RWPE1 (cell line): ENCODE measurements around the gene IBTK.
"Not testable (repeated sequence)": the region's sequence is repeated elsewhere in the genome, so short reads cannot be mapped to it uniquely, and the experiment has no call there.

Source experiments
- CTCF ChIA-PET: fragments of 350-600 bp; sonication (Branson Sonifier 250); formaldehyde crosslinking; extraction: SDS; loops from one replicate; lab custom pipeline; 2021; lab: Yijun Ruan, JAX
- POLR2A ChIA-PET: fragments of 400-600 bp; formaldehyde crosslinking; extraction: SDS; loops from one replicate; lab custom pipeline; 2020; ENCODE audit warnings: antibody characterized with exemption; ENCODE audit not compliant: low non-redundant PET; lab: Yijun Ruan, JAX
- DNase-seq: peaks from one replicate; pipeline ENCODE4 v3.0.0; 2012; ENCODE audit warnings: low spot score
- H3K27ac ChIP-seq: fragments of 450-650 bp; 2 replicates; pipeline ENCODE4 v1.5.1; 2017
- CTCF ChIP-seq: fragments of 450-650 bp; conservative IDR thresholded peaks from 2 replicates; pipeline ENCODE4 v1.5.1; 2017; ENCODE audit warnings: low read depth, mild to moderate bottlenecking

Gene IBTK

GRCh38 chr6:82176616-82177015 is 70.9 kb downstream of the IBTK start:
- POLR2A ChIA-PET = no interaction called here
- TF ChIP-seq CTCF = no peak
- DNase-seq = no peak
- CTCF ChIA-PET = interaction anchor here (1.0 kb wide), 1 partner anchor 22 kb away, joined by 3 read pairs; no protein-coding TSS in a partner anchor
- no peak overlapping the region for H3K27ac ChIP-seq

GRCh38 chr6:82172594-82172993 is 75.0 kb downstream of the IBTK start:
- DNase-seq = no peak
- no peak for TF ChIP-seq CTCF
- ChIA-PET CTCF (no interaction called here), POLR2A (no interaction called here)
- no peak overlapping the region for H3K27ac ChIP-seq

GRCh38 chr6:82169138-82169876 is 78.2 kb downstream of the IBTK start:
- DNase-seq = no peak
- ChIA-PET POLR2A (no interaction called here), CTCF (no interaction called here)
- no peak overlapping the region for H3K27ac ChIP-seq
- TF ChIP-seq CTCF = no peak

GRCh38 chr6:82166493-82166892 is 81.1 kb downstream of the IBTK start:
- CTCF ChIA-PET = no interaction called here
- POLR2A ChIA-PET = no interaction called here
- DNase-seq = no peak
- H3K27ac ChIP-seq = no peak overlapping the region
- no peak for TF ChIP-seq CTCF

- ChIA-PET CTCF (interaction anchor here (0.6 kb wide), 1 partner anchor 994 kb away, joined by 4 read pairs; no protein-coding TSS in a partner anchor), POLR2A (interaction anchor here (0.9 kb wide), 1 partner anchor 23 kb away, joined by 4 read pairs; no protein-coding TSS in a partner anchor)
- DNase-seq = no peak
- no peak overlapping the region for H3K27ac ChIP-seq
- TF ChIP-seq CTCF = no peak
Observed at GRCh38 chr6:82160255-82160990, 87.1 kb downstream of the IBTK start.

- DNase-seq, POLR2A ChIA-PET, H3K27ac ChIP-seq, CTCF ChIA-PET: not testable (repeated sequence)
Observed at GRCh38 chr6:82152786-82153185, 94.8 kb downstream of the IBTK start.

- CTCF ChIA-PET = interaction anchor here (0.7 kb wide), 1 partner anchor 1438 kb away, joined by 3 read pairs; no protein-coding TSS in a partner anchor
- DNase-seq, POLR2A ChIA-PET, H3K27ac ChIP-seq: not testable (repeated sequence)
Observed at GRCh38 chr6:82151147-82151546, 96.4 kb downstream of the IBTK start.
